HG03159 (cell line): Measurements from ENCODE around the gene C19orf81.

Experiments
- ATAC-seq: cut with Tn5 transposase; IDR thresholded peaks from one replicate; pipeline ENCODE4 v1.9.1; 2021; ENCODE audit warnings: mild to moderate bottlenecking, moderate library complexity; ENCODE audit not compliant: unreplicated experiment

C19orf81 gene

DNA sequence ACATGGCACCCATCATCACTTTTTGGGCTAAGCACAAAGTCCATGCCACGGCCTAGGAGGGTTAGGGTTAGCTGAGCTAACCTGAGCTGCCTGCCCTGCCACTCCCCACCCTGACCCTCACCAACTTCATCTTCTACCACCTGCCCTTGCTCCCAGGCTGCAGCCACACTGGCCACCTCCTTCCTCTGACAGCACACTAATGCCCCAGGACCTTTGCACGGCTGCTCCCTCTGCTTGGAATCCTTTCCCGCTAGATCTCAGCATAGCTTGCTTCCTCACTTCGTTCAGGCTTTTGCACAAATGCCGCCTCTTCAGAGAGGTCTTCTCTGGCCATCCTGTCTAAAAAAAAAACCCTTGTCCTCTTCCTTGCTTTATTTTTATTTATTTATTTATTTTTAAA, 57.1 kb downstream of the C19orf81 start:
- no peak for ATAC-seq

DNA sequence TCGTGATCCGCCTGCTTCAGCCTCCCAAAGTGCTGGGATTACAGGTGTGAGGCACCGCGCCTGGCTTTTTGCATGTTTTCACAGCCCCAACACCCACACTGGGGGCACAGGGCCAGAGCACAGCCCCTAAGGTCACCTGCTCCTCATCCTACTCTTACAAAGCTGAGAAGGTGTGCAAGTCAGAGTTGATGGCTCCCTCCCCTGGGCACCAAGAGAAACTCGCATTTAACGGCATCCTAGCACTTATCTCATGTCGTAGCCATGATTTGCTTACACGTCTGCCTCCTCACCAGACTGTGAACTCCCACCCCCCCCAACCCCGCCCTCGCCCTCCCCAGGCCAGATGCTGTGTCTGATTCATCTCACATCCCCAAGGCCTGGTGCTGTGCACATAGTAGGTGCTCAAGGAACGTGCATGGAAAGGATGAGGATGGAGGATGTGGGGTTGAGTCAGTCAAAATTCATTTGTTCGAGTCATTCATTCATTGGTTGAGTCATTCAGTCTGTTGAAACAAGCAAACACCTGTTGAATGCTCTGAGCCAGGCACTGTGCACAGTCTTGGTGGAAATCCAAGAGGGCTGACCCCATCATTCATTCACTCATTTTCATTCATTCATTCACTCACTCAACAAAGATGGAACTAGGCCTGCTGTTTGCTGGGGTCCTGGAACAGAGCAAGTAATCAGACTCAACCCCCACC, 59.1 kb downstream of the C19orf81 start:
- no peak for ATAC-seq
